IMR-90 (cell line): ENCODE data around the gene AVPR2. TPM values are rescaled to one million over a fixed set of nuclear protein-coding genes. Genes with fewer than 3 reads are reported as not detected.

ENCODE experiments used
- ATAC-seq: fragments of 200-7000 bp; cut with Tn5 transposase; 2 replicates; pipeline ENCODE4 v1.9.1; 2020; ENCODE audit warnings: low read depth, mild to moderate bottlenecking, moderate library complexity
- BruUV-seq: library from RNA; stranded (reverse); fragments of 400-500 nt; replicated peaks from 2 replicates; lab custom pipeline; 2021; lab: Mats Ljungman, UMichigan
- CTCF ChIA-PET: fragments of 300-600 bp; formaldehyde crosslinking; extraction: SDS; loops from one replicate; lab custom pipeline; 2021; ENCODE audit warnings: antibody characterized with exemption; lab: Yijun Ruan, JAX
- POLR2A ChIA-PET: fragments of 300-600 bp; sonication (Branson Sonifier 250); formaldehyde crosslinking; loops from one replicate; lab custom pipeline; 2022; ENCODE audit warnings: antibody characterized with exemption; ENCODE audit not compliant: unreplicated experiment; lab: Charles Lee
- DNase-seq: peaks from one replicate; pipeline ENCODE4 v3.0.0; 2013
- H2AFZ ChIP-seq: replicated peaks from 2 replicates; pipeline ENCODE3; 2013; ENCODE audit warnings: low read length, mild to moderate bottlenecking; ENCODE audit not compliant: poor library complexity
- H2AK5ac ChIP-seq: 2 replicates; pipeline ENCODE4 v1.6.1; 2013; ENCODE audit warnings: low read depth, low read length, inconsistent platforms
- H2AK9ac ChIP-seq: replicated peaks from 2 replicates; pipeline ENCODE3; 2013; ENCODE audit warnings: mild to moderate bottlenecking, low read depth, low read length, moderate library complexity; ENCODE audit not compliant: poor library complexity
- H2BK120ac ChIP-seq: 2 replicates; pipeline ENCODE4 v1.6.1; 2013; ENCODE audit warnings: low read depth, low read length, inconsistent platforms
- H2BK15ac ChIP-seq: 3 replicates; pipeline ENCODE4 v1.6.1; 2013; ENCODE audit warnings: low read depth, low read length, inconsistent platforms
- H2BK20ac ChIP-seq: 2 replicates; pipeline ENCODE4 v1.6.1; 2013; ENCODE audit warnings: low read depth, mild to moderate bottlenecking, inconsistent platforms, low read length, moderate library complexity
- H2BK5ac ChIP-seq: 2 replicates; pipeline ENCODE4 v1.6.1; 2013; ENCODE audit warnings: mild to moderate bottlenecking, low read depth, low read length, inconsistent platforms; ENCODE audit not compliant: poor library complexity, severe bottlenecking
- H3K14ac ChIP-seq: replicated peaks from 2 replicates; pipeline ENCODE4 v1.6.1; 2013; ENCODE audit warnings: low read depth, low read length, inconsistent platforms
- H3K18ac ChIP-seq: 2 replicates; pipeline ENCODE4 v1.6.1; 2013; ENCODE audit warnings: low read depth, low read length, control low read depth
- H3K23ac ChIP-seq: 2 replicates; pipeline ENCODE4 v1.6.1; 2013; ENCODE audit warnings: low read depth, low read length, inconsistent platforms
- H3K27ac ChIP-seq: 2 replicates; pipeline ENCODE4 v1.5.1; 2013; ENCODE audit warnings: mild to moderate bottlenecking, control low read depth, low read length; ENCODE audit not compliant: insufficient read depth
- H3K27me3 ChIP-seq: 2 replicates; pipeline ENCODE4 v1.6.1; 2013; ENCODE audit warnings: low read length; ENCODE audit not compliant: control insufficient read depth, insufficient read depth
- H3K36me3 ChIP-seq: 2 replicates; pipeline ENCODE4 v1.6.1; 2013; ENCODE audit warnings: low read length, mixed read lengths; ENCODE audit not compliant: control insufficient read depth, insufficient read depth
- H3K4ac ChIP-seq: 2 replicates; pipeline ENCODE4 v1.6.1; 2013; ENCODE audit warnings: low read depth, low read length, inconsistent platforms
- H3K4me1 ChIP-seq: 2 replicates; pipeline ENCODE4 v1.6.1; 2013; ENCODE audit warnings: low read length, mixed read lengths; ENCODE audit not compliant: control insufficient read depth, insufficient read depth
- H3K4me2 ChIP-seq: 2 replicates; pipeline ENCODE4 v1.6.1; 2013; ENCODE audit warnings: low read depth, mild to moderate bottlenecking, control low read depth, low read length, moderate library complexity
- H3K4me3 ChIP-seq: 2 replicates; pipeline ENCODE4 v1.5.1; 2013; ENCODE audit warnings: low read depth, mild to moderate bottlenecking, control low read depth, low read length, moderate library complexity; ENCODE audit not compliant: insufficient read depth
- H3K56ac ChIP-seq: 2 replicates; pipeline ENCODE4 v1.6.1; 2013; ENCODE audit warnings: low read length, inconsistent platforms; ENCODE audit not compliant: insufficient read depth; ENCODE audit errors: extremely low read depth
- H3K79me1 ChIP-seq, 2 experiments: 2 replicates each; pipeline ENCODE4 v1.6.1; 2013; ENCODE audit warnings: low read length in 2 of 2, inconsistent platforms in 1 of 2, low read depth in 1 of 2
- H3K9ac ChIP-seq: 2 replicates; pipeline ENCODE4 v1.6.1; 2013; ENCODE audit warnings: low read depth, low read length, control low read depth
- H3K9me1 ChIP-seq: 2 replicates; pipeline ENCODE4 v1.6.1; 2013; ENCODE audit warnings: low read length, inconsistent platforms; ENCODE audit not compliant: insufficient read depth
- H3K9me3 ChIP-seq: 2 replicates; pipeline ENCODE4 v1.6.1; 2013; ENCODE audit warnings: low read length; ENCODE audit not compliant: control insufficient read depth, insufficient read depth
- H4K20me1 ChIP-seq: 2 replicates; pipeline ENCODE4 v1.6.1; 2013; ENCODE audit warnings: low read length, inconsistent platforms; ENCODE audit not compliant: insufficient read depth
- H4K5ac ChIP-seq: 2 replicates; pipeline ENCODE4 v1.6.1; 2013; ENCODE audit warnings: mild to moderate bottlenecking, low read depth, low read length, control low read depth
- H4K8ac ChIP-seq, 2 experiments: 2 replicates each; pipeline ENCODE4 v1.6.1; 2013; ENCODE audit warnings: low read depth in 2 of 2, low read length in 2 of 2, control low read depth in 1 of 2, inconsistent platforms in 1 of 2
- H4K91ac ChIP-seq: 2 replicates; pipeline ENCODE4 v1.6.1; 2013; ENCODE audit warnings: low read depth, low read length, inconsistent platforms; ENCODE audit not compliant: insufficient read depth
- BHLHE40 ChIP-seq: fragments of 150-350 bp; IDR thresholded peaks from 2 replicates; pipeline ENCODE4 v1.6.1; 2016; ENCODE audit warnings: mild to moderate bottlenecking, low read depth, low read length
- CEBPB ChIP-seq: IDR thresholded peaks from 2 replicates; pipeline ENCODE4 v1.6.1; 2012; ENCODE audit warnings: low read depth, low read length, improper control_type of control experiment
- CHD1 ChIP-seq: IDR thresholded peaks from 2 replicates; pipeline ENCODE4 v1.6.1; 2012; ENCODE audit warnings: low read depth, low read length, improper control_type of control experiment
- CTCF ChIP-seq: conservative IDR thresholded peaks from 2 replicates; pipeline ENCODE4 v1.5.1; 2012; ENCODE audit warnings: mild to moderate bottlenecking, low read depth, low read length, improper control_type of control experiment
- ELK1 ChIP-seq: fragments of 150-350 bp; IDR thresholded peaks from 2 replicates; pipeline ENCODE4 v1.6.1; 2016; ENCODE audit warnings: low read depth, mild to moderate bottlenecking, low read length, moderate library complexity, borderline replicate concordance
- FOS ChIP-seq: fragments of 150-350 bp; IDR thresholded peaks from 2 replicates; pipeline ENCODE4 v1.6.1; 2016; ENCODE audit warnings: low read depth, low read length
- MAFK ChIP-seq: IDR thresholded peaks from 2 replicates; pipeline ENCODE4 v1.6.1; 2012; ENCODE audit warnings: low read depth, low read length, improper control_type of control experiment
- MAZ ChIP-seq: IDR thresholded peaks from 2 replicates; pipeline ENCODE4 v1.6.1; 2012; ENCODE audit warnings: low read depth, mild to moderate bottlenecking, low read length, improper control_type of control experiment, moderate library complexity, borderline replicate concordance
- MXI1 ChIP-seq: IDR thresholded peaks from 2 replicates; pipeline ENCODE4 v1.6.1; 2012; ENCODE audit warnings: low read depth, mild to moderate bottlenecking, low read length, moderate library complexity, borderline replicate concordance
- POLR2A ChIP-seq: IDR thresholded peaks from 2 replicates; pipeline ENCODE4 v1.6.1; 2012; ENCODE audit warnings: mild to moderate bottlenecking, low read depth, low read length
- RAD21 ChIP-seq: IDR thresholded peaks from 2 replicates; pipeline ENCODE4 v1.6.1; 2012; ENCODE audit warnings: low read length, improper control_type of control experiment
- RCOR1 ChIP-seq: IDR thresholded peaks from 2 replicates; pipeline ENCODE4 v1.6.1; 2012; ENCODE audit warnings: mild to moderate bottlenecking, low read length, improper control_type of control experiment; ENCODE audit not compliant: insufficient replicate concordance
- RFX5 ChIP-seq: IDR thresholded peaks from 2 replicates; pipeline ENCODE4 v1.8.0; 2012; ENCODE audit warnings: low read depth, mild to moderate bottlenecking, low read length, moderate library complexity
- SMC3 ChIP-seq: fragments of 150-350 bp; IDR thresholded peaks from 2 replicates; pipeline ENCODE4 v1.6.1; 2016; ENCODE audit warnings: low read depth, mild to moderate bottlenecking, antibody characterized with exemption, low read length, moderate library complexity
- WGBS, 2 experiments: methylation state at CpG; one replicate each; pipeline versions ENCODE4 v1.1.5 to v1.1.7; 2013; ENCODE audit warnings: missing lambda C conversion rate in 2 of 2; ENCODE audit not compliant: insufficient read length in 1 of 2; ENCODE audit errors: extremely low coverage in 2 of 2; 5-methylcytosine and 5-hydroxymethylcytosine counted together
- dilution Hi-C: fragments of 300-500 bp; cut with HindIII; formaldehyde crosslinking; loops from one replicate; pipeline ENCODE4 v1.14.3; 2018; ENCODE audit warnings: low sequenced_read_pairs; ENCODE audit not compliant: unreplicated experiment
- in situ Hi-C: fragments of 300-500 bp; cut with MboI; formaldehyde crosslinking; loops from 3 replicates; pipeline ENCODE4 v1.14.3; 2019; ENCODE audit warnings: low sequenced_read_pairs, inconsistent platforms, mixed read lengths
- intact Hi-C: fragments of 100-400 bp; cut with micrococcal nuclease; formaldehyde crosslinking; loops from 2 replicates; pipeline ENCODE4 v1.10.0; 2022
- polyA plus RNA-seq, 3 experiments: library from polyadenylated mRNA; depleted of rRNA; stranded (reverse); fragments of >200 nt; gene quantifications; 2 replicates each; pipeline ENCODE4 v1.2.3, GENCODE V29; 2012; ENCODE audit warnings: low replicate concordance in 1 of 3
- total RNA-seq: library from RNA; depleted of rRNA; stranded (reverse); fragments of >200 nt; gene quantifications from 2 replicates; pipeline ENCODE4 v1.2.3, GENCODE V29; 2012

Gene AVPR2
- total and polyA plus RNA-seq, 2 of the 4 experiments (the other 2 are of a cell fraction), result not detected

DNA sequence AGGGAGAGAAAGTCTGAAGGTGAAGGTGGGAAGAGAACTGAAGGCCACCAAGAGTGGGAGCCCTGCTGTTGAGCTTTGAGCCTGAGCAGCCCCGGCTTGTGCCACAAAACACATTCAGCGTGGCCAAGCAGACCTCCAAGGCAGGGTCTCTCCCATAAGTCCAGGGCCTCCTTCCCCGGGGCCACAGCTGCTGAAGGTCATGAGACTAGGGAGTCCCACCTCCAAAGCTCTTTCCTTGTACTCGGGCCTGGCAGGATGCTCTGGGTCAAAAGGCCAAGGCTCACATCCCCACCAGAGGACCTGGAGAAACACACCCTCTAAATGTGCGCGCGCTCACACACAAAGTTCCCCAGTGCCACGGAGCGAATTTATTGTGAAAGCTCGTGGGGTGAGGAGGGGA, 25.1 kb downstream of the AVPR2 start:
- Histone ChIP-seq H4K91ac (no peak overlapping the region), H2AK9ac (no peak overlapping the region), H3K9me3 (no peaks in the 10 kb centered on the region), H3K23ac (no peak overlapping the region), H2AFZ (no peak overlapping the region), H3K4me3 (no peak overlapping the region), H2AK5ac (no peak overlapping the region), H4K5ac (no peak overlapping the region), H3K14ac (no peak overlapping the region), H3K27ac (no peak overlapping the region), H3K4me2 (no peak overlapping the region), H3K56ac (no peak overlapping the region), H2BK15ac (no peak overlapping the region), H3K18ac (no peak overlapping the region), H3K4ac (no peak overlapping the region), H2BK5ac (no peak overlapping the region), H2BK20ac (no peak overlapping the region), H3K9me1 (no peaks in the 10 kb centered on the region; the same call in 1 of the 2 replicates), H3K4me1 (peaks cover 2% of the 10 kb centered on the region), H3K36me3 (peaks cover 23% of the 10 kb centered on the region), H3K9ac (no peak overlapping the region), H4K20me1 (peaks cover 20% of the 10 kb centered on the region), H2BK120ac (no peak overlapping the region), H4K8ac (no peak overlapping the region), H3K27me3 (no peaks in the 10 kb centered on the region; the same call in 1 of the 2 replicates), H3K79me1 (peaks cover 4 to 16% of the 10 kb centered on the region in 2 experiments; a peak in 2 of 4 replicates)
- intact Hi-C loops (loop anchor here (5.0 kb wide), 1 partner anchor 137 kb away; the partner anchor contains the start of genes IDH3G and SSR4), in situ Hi-C loops (no loop called here), dilution Hi-C loops (no loop called here)
- no peak for TF ChIP-seq BHLHE40
- TF ChIP-seq MAZ, result no peak
- no peak for TF ChIP-seq POLR2A
- no peak for TF ChIP-seq SMC3
- no peak for TF ChIP-seq CEBPB
- no peak for TF ChIP-seq RFX5
- no peak for TF ChIP-seq MXI1
- TF ChIP-seq CTCF, result no peak
- no peak for TF ChIP-seq RCOR1
- no peak for TF ChIP-seq CHD1
- no peak for TF ChIP-seq RAD21
- TF ChIP-seq MAFK, result no peak
- no peak for TF ChIP-seq ELK1
- no peak for TF ChIP-seq FOS
- POLR2A ChIA-PET, result no interaction called here
- no peak for ATAC-seq
- no TSS peak for BruUV-seq
- DNase-seq, result no peak
- WGBS, 2 experiments, result 100% methylated on average over 1 of the region's 10 CpGs; no CpG with 5 or more reads in 1 of the 2 experiments
- CTCF ChIA-PET, result no interaction called here
